Endothelial cell of umbilical vein (primary cell): Measurements from ENCODE around the gene MAP2K5.

Source experiments
- CTCF ChIP-seq, 2 donors: IDR thresholded peaks; 1 replicate in 1 of 2; 2 replicates in 1 of 2; pipeline ENCODE4 v1.5.1; 2011; ENCODE audit warnings: low read length in 2 of 2, mild to moderate bottlenecking in 2 of 2, moderate library complexity in 2 of 2, control low read depth in 1 of 2, inconsistent platforms in 1 of 2, low read depth in 1 of 2; ENCODE audit not compliant: insufficient read depth in 1 of 2; ENCODE audit errors: extremely low read depth in 1 of 2
- EZH2 ChIP-seq: IDR thresholded peaks from 2 replicates; pipeline ENCODE4 v1.6.1; 2012; ENCODE audit warnings: borderline replicate concordance, low read depth, mild to moderate bottlenecking, moderate library complexity, low read length, inconsistent platforms; ENCODE audit not compliant: severe bottlenecking
- JUN ChIP-seq: IDR thresholded peaks from 2 replicates; pipeline ENCODE4 v1.6.1; 2011; ENCODE audit warnings: borderline replicate concordance, low read depth; ENCODE audit not compliant: insufficient read length, insufficient read depth
- MAX ChIP-seq: IDR thresholded peaks from 2 replicates; pipeline ENCODE4 v1.6.1; 2011; ENCODE audit not compliant: insufficient read depth, insufficient read length
- MYC ChIP-seq: IDR thresholded peaks from one replicate; pipeline ENCODE4 v1.6.1; 2011; ENCODE audit warnings: mild to moderate bottlenecking, low read depth, low read length
- POLR2AphosphoS5 ChIP-seq: IDR thresholded peaks from 2 replicates; pipeline ENCODE4 v1.6.1; 2012; ENCODE audit warnings: low read depth, mild to moderate bottlenecking, control low read depth, low read length, moderate library complexity; ENCODE audit not compliant: insufficient read depth

GRCh38 chr15:67790610-67791319 is 248.3 kb downstream of the MAP2K5 start:
- TF ChIP-seq CTCF (IDR thresholded peaks at IDR 0.05; ENCODE audit: extremely low read depth in 1 of 2, insufficient read depth in 1 of 2, low read depth in 1 of 2, low read length in 2 of 2) (no peak), POLR2AphosphoS5 (no peak), MYC (no peak), EZH2 (no peak), JUN (no peak), MAX (no peak)
